WTC11 (cell line): ENCODE data around the gene MFAP3. TPM values are rescaled to one million over a fixed set of nuclear protein-coding genes. Genes with fewer than 3 reads are reported as not detected.

Experiments used
- ATAC-seq: fragments of 200-7000 bp; cut with Tn5 transposase; 2 replicates; pipeline ENCODE4 v1.10.0; 2021; ENCODE audit warnings: mild to moderate bottlenecking, moderate library complexity
- CTCF ChIA-PET: fragments of 300-600 bp; sonication (Branson Sonifier 250); formaldehyde crosslinking; loops from one replicate; lab custom pipeline; 2021; ENCODE audit warnings: antibody characterized with exemption; lab: Charles Lee
- POLR2A ChIA-PET: fragments of 350-600 bp; sonication (Branson Sonifier 250); formaldehyde crosslinking; loops from one replicate; lab custom pipeline; 2021; ENCODE audit warnings: antibody characterized with exemption; lab: Charles Lee
- DNase-seq: peaks from one replicate; pipeline ENCODE4 v3.0.0; 2021; ENCODE audit warnings: low spot score
- H3K27ac Mint-ChIP-seq: 2 replicates; pipeline ENCODE4 v1.8.0; 2021; ENCODE audit warnings: mixed read lengths
- H3K27me3 Mint-ChIP-seq: 2 replicates; pipeline ENCODE4 v1.8.0; 2021; ENCODE audit warnings: low read depth, mild to moderate bottlenecking, moderate library complexity, mixed read lengths
- H3K36me3 Mint-ChIP-seq: 2 replicates; pipeline ENCODE4 v1.8.0; 2021; ENCODE audit warnings: mixed read lengths
- H3K4me1 Mint-ChIP-seq: 2 replicates; pipeline ENCODE4 v1.8.0; 2022; ENCODE audit warnings: mixed read lengths
- H3K4me3 Mint-ChIP-seq: 2 replicates; pipeline ENCODE4 v1.8.0; 2021; ENCODE audit warnings: mild to moderate bottlenecking, moderate library complexity, mixed read lengths
- H3K9me3 Mint-ChIP-seq: 2 replicates; pipeline ENCODE4 v1.8.0; 2021; ENCODE audit warnings: mixed read lengths
- ATF1 ChIP-seq: sonication (generic); formaldehyde crosslinking; IDR thresholded peaks from 2 replicates; pipeline ENCODE4 v1.8.1; 2023; ENCODE audit warnings: mild to moderate bottlenecking, moderate library complexity, missing genetic modification reagents
- E2F1 ChIP-seq: sonication (generic); formaldehyde crosslinking; IDR thresholded peaks from 2 replicates; pipeline ENCODE4 v1.8.0; 2022; ENCODE audit warnings: mild to moderate bottlenecking, missing genetic modification reagents
- EMX1 ChIP-seq: fragments of 250-450 bp; sonication (Bioruptor Pico); IDR thresholded peaks from 2 replicates; pipeline ENCODE4 v1.8.0; 2021; ENCODE audit warnings: mild to moderate bottlenecking
- ESRRA ChIP-seq: sonication (generic); formaldehyde crosslinking; IDR thresholded peaks from 2 replicates; pipeline ENCODE4 v1.8.1; 2022; ENCODE audit warnings: mild to moderate bottlenecking, missing genetic modification reagents, borderline replicate concordance
- FOXP1 ChIP-seq: sonication (generic); formaldehyde crosslinking; IDR thresholded peaks from 2 replicates; pipeline ENCODE4 v1.8.0; 2022; ENCODE audit warnings: missing genetic modification reagents, mild to moderate bottlenecking, moderate library complexity, borderline replicate concordance
- GRHL2 ChIP-seq: fragments of 250-450 bp; sonication (Bioruptor Pico); IDR thresholded peaks from 2 replicates; pipeline ENCODE4 v1.8.0; 2022; ENCODE audit warnings: mild to moderate bottlenecking, moderate library complexity; ENCODE audit not compliant: insufficient replicate concordance, severe bottlenecking
- GTF2I ChIP-seq: fragments of 250-450 bp; sonication (Bioruptor Pico); conservative IDR thresholded peaks from 2 replicates; pipeline ENCODE4 v1.4.0; 2021; ENCODE audit warnings: mild to moderate bottlenecking
- HMGA2 ChIP-seq: fragments of 250-450 bp; sonication (Bioruptor Pico); IDR thresholded peaks from 2 replicates; pipeline ENCODE4 v1.4.0; 2021; ENCODE audit warnings: mild to moderate bottlenecking, moderate library complexity
- JUN ChIP-seq: sonication (generic); formaldehyde crosslinking; IDR thresholded peaks from 2 replicates; pipeline ENCODE4 v1.8.0; 2023; ENCODE audit warnings: mild to moderate bottlenecking, missing genetic modification reagents
- KAT7 ChIP-seq: sonication (generic); formaldehyde crosslinking; IDR thresholded peaks from 2 replicates; pipeline ENCODE4 v1.8.1; 2023; ENCODE audit warnings: missing genetic modification reagents, mild to moderate bottlenecking, borderline replicate concordance
- NFATC4 ChIP-seq: fragments of 250-450 bp; sonication (Bioruptor Pico); IDR thresholded peaks from 2 replicates; pipeline ENCODE4 v1.9.0; 2021; ENCODE audit warnings: mild to moderate bottlenecking
- NFE2L1 ChIP-seq: sonication (generic); formaldehyde crosslinking; IDR thresholded peaks from 2 replicates; pipeline ENCODE4 v1.8.1; 2023; ENCODE audit warnings: missing genetic modification reagents
- NR2C2 ChIP-seq: sonication (generic); formaldehyde crosslinking; IDR thresholded peaks from 2 replicates; pipeline ENCODE4 v1.8.0; 2022; ENCODE audit warnings: mild to moderate bottlenecking, missing genetic modification reagents
- RORB ChIP-seq: fragments of 250-450 bp; sonication (Bioruptor Pico); IDR thresholded peaks from 2 replicates; pipeline ENCODE4 v1.9.0; 2021; ENCODE audit warnings: mild to moderate bottlenecking
- TEAD1 ChIP-seq: sonication (generic); formaldehyde crosslinking; IDR thresholded peaks from 2 replicates; pipeline ENCODE4 v1.8.0; 2022; ENCODE audit warnings: mild to moderate bottlenecking, missing genetic modification reagents
- TEAD4 ChIP-seq: sonication (generic); formaldehyde crosslinking; IDR thresholded peaks from 2 replicates; pipeline ENCODE4 v1.8.0; 2022; ENCODE audit warnings: mild to moderate bottlenecking, missing genetic modification reagents
- ZNF232 ChIP-seq: sonication (generic); formaldehyde crosslinking; IDR thresholded peaks from 2 replicates; pipeline ENCODE4 v1.8.0; 2022; ENCODE audit warnings: mild to moderate bottlenecking, missing genetic modification reagents
- ZNF423 ChIP-seq: fragments of 250-450 bp; sonication (Bioruptor Pico); IDR thresholded peaks from 2 replicates; pipeline ENCODE4 v2.1.2; 2022; ENCODE audit warnings: mild to moderate bottlenecking, moderate library complexity
- ZNF532 ChIP-seq: fragments of 250-450 bp; sonication (Bioruptor Pico); IDR thresholded peaks from 2 replicates; pipeline ENCODE4 v1.9.0; 2021; ENCODE audit warnings: mild to moderate bottlenecking, borderline replicate concordance
- total RNA-seq: library from RNA; stranded (reverse); gene quantifications from 3 replicates; pipeline ENCODE4 v1.2.3, GENCODE V29; 2021
- TF ChIP-seq, protein P1 (sequence below): sonication (generic); formaldehyde crosslinking; IDR thresholded peaks from 2 replicates; pipeline ENCODE4 v1.8.1; 2023; ENCODE audit warnings: mild to moderate bottlenecking, missing genetic modification reagents
- TF ChIP-seq, protein P2 (sequence below): sonication (generic); formaldehyde crosslinking; IDR thresholded peaks from 2 replicates; pipeline ENCODE4 v1.8.1; 2023; ENCODE audit warnings: mild to moderate bottlenecking, missing genetic modification reagents
- TF ChIP-seq, protein P3 (sequence below): sonication (generic); formaldehyde crosslinking; IDR thresholded peaks from 2 replicates; pipeline ENCODE4 v1.8.1; 2022; ENCODE audit warnings: mild to moderate bottlenecking, moderate library complexity, missing genetic modification reagents
- TF ChIP-seq, protein P4 (sequence below): sonication (generic); formaldehyde crosslinking; IDR thresholded peaks from 2 replicates; pipeline ENCODE4 v1.8.1; 2023; ENCODE audit warnings: mild to moderate bottlenecking, moderate library complexity, missing genetic modification reagents

Gene MFAP3
- total RNA-seq, 1 experiment from 2014 or later: 20.0 TPM

DNA sequence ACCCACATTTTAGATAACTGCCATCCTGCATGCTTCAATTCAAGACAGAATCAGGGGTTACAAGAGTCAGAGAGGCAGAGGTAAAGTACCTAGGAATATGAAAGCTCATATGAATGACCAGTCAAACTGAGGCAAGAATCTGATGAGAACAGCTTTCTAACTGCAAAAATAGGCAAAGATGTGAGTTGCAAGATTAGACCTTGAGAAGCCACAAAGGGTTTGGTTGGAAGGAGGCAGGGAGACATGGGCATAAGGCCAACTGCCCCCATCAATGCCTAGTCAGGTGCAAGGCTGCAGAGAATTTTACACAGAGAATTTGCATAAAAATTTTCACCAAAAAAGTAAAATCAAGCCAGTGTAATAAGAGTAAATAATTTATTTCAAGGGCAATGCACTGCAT lies 12.8 kb upstream of the MFAP3 start:
- no peak for DNase-seq
- POLR2A ChIA-PET: no interaction called here
- no peaks in the 10 kb centered on the region for H3K4me1 Mint-ChIP-seq
- H3K4me3 Mint-ChIP-seq: no peak overlapping the region
- ATAC-seq: no peak
- TF ChIP-seq KAT7: no peak
- TF ChIP-seq, protein P1, sequence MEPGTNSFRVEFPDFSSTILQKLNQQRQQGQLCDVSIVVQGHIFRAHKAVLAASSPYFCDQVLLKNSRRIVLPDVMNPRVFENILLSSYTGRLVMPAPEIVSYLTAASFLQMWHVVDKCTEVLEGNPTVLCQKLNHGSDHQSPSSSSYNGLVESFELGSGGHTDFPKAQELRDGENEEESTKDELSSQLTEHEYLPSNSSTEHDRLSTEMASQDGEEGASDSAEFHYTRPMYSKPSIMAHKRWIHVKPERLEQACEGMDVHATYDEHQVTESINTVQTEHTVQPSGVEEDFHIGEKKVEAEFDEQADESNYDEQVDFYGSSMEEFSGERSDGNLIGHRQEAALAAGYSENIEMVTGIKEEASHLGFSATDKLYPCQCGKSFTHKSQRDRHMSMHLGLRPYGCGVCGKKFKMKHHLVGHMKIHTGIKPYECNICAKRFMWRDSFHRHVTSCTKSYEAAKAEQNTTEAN (CRISPR knock-in tag): no peak
- TF ChIP-seq ZNF232 (CRISPR knock-in tag): no peak
- no peak for TF ChIP-seq RORB (CRISPR knock-in tag)
- TF ChIP-seq ESRRA (CRISPR knock-in tag): no peak
- TF ChIP-seq NR2C2: no peak
- no peak for TF ChIP-seq ZNF423
- H3K9me3 Mint-ChIP-seq: no peaks in the 10 kb centered on the region
- H3K27ac Mint-ChIP-seq: no peak overlapping the region
- H3K36me3 Mint-ChIP-seq: peaks cover 4% of the 10 kb centered on the region; the same call in 1 of the 2 replicates
- CTCF ChIA-PET: no interaction called here
- H3K27me3 Mint-ChIP-seq: no peaks in the 10 kb centered on the region

GRCh38 chr5:154031937-154032489 lies 6.8 kb upstream of the MFAP3 start:
- H3K27ac Mint-ChIP-seq: peak overlapping the region; percentile 11; the same call in 1 of the 2 replicates
- ATAC-seq (no peak), DNase-seq (no peak)
- no peak for TF ChIP-seq NFE2L1
- ChIA-PET CTCF (no interaction called here), POLR2A (no interaction called here)
- H3K4me3 Mint-ChIP-seq: no peak overlapping the region
- H3K27me3 Mint-ChIP-seq: no peaks in the 10 kb centered on the region
- no peaks in the 10 kb centered on the region for H3K4me1 Mint-ChIP-seq
- H3K9me3 Mint-ChIP-seq: no peaks in the 10 kb centered on the region
- no peaks in the 10 kb centered on the region for H3K36me3 Mint-ChIP-seq

DNA sequence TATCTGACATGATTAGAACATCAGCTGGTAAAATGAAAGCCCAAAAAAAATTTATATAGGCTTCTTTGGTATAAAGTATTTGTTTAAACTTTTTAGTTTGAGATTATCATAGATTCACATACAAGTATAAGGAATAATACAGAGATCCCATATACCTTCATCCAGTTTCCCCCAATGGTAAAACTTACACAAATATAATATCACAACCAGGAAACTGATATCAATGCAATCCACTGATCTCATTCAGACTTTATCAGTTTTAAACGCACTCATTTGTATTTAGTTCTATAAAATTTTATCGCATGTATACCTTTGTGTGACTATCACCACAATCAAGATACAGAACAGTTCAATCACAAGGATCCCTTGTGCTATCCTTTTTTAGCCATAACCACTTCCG lies 3.8 kb upstream of the MFAP3 start:
- DNase-seq: no peak
- H3K36me3 Mint-ChIP-seq: no peaks in the 10 kb centered on the region
- H3K4me3 Mint-ChIP-seq: no peak overlapping the region
- CTCF ChIA-PET: no interaction called here
- peaks cover 17% of the 10 kb centered on the region for H3K4me1 Mint-ChIP-seq
- ATAC-seq: no peak
- H3K9me3 Mint-ChIP-seq: no peaks in the 10 kb centered on the region
- POLR2A ChIA-PET: no interaction called here
- no peak overlapping the region for H3K27ac Mint-ChIP-seq
- no peaks in the 10 kb centered on the region; the same call in 1 of the 2 replicates for H3K27me3 Mint-ChIP-seq
- no peak for TF ChIP-seq HMGA2
- TF ChIP-seq FOXP1: no peak
- TF ChIP-seq JUN: no peak
- no peak for TF ChIP-seq E2F1 (CRISPR knock-in tag)
- TF ChIP-seq, protein P2, sequence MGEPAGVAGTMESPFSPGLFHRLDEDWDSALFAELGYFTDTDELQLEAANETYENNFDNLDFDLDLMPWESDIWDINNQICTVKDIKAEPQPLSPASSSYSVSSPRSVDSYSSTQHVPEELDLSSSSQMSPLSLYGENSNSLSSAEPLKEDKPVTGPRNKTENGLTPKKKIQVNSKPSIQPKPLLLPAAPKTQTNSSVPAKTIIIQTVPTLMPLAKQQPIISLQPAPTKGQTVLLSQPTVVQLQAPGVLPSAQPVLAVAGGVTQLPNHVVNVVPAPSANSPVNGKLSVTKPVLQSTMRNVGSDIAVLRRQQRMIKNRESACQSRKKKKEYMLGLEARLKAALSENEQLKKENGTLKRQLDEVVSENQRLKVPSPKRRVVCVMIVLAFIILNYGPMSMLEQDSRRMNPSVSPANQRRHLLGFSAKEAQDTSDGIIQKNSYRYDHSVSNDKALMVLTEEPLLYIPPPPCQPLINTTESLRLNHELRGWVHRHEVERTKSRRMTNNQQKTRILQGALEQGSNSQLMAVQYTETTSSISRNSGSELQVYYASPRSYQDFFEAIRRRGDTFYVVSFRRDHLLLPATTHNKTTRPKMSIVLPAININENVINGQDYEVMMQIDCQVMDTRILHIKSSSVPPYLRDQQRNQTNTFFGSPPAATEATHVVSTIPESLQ (CRISPR knock-in tag): no peak
- no peak for TF ChIP-seq TEAD1 (CRISPR knock-in tag)
- no peak for TF ChIP-seq KAT7
- TF ChIP-seq, protein P3, sequence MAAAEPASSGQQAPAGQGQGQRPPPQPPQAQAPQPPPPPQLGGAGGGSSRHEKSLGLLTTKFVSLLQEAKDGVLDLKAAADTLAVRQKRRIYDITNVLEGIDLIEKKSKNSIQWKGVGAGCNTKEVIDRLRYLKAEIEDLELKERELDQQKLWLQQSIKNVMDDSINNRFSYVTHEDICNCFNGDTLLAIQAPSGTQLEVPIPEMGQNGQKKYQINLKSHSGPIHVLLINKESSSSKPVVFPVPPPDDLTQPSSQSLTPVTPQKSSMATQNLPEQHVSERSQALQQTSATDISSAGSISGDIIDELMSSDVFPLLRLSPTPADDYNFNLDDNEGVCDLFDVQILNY: no peak
- TF ChIP-seq GRHL2 (CRISPR knock-in tag): no peak
- no peak for TF ChIP-seq TEAD4 (CRISPR knock-in tag)
- no peak for TF ChIP-seq GTF2I
- TF ChIP-seq NFATC4: no peak
- TF ChIP-seq, protein P4, sequence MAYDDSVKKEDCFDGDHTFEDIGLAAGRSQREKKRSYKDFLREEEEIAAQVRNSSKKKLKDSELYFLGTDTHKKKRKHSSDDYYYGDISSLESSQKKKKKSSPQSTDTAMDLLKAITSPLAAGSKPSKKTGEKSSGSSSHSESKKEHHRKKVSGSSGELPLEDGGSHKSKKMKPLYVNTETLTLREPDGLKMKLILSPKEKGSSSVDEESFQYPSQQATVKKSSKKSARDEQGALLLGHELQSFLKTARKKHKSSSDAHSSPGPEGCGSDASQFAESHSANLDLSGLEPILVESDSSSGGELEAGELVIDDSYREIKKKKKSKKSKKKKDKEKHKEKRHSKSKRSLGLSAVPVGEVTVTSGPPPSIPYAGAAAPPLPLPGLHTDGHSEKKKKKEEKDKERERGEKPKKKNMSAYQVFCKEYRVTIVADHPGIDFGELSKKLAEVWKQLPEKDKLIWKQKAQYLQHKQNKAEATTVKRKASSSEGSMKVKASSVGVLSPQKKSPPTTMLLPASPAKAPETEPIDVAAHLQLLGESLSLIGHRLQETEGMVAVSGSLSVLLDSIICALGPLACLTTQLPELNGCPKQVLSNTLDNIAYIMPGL (CRISPR knock-in tag): no peak
- TF ChIP-seq EMX1 (CRISPR knock-in tag): no peak
- no peak for TF ChIP-seq ATF1 (CRISPR knock-in tag)
- TF ChIP-seq ZNF532: no peak
